Caco-2 (cell line): ENCODE results near the gene PGM2L1. TPM values are rescaled to one million over a fixed set of nuclear protein-coding genes. Genes with fewer than 3 reads are reported as not detected.

ENCODE experiments used
- BruUV-seq: library from RNA; stranded (reverse); fragments of 400-500 nt; replicated peaks from 2 replicates; lab custom pipeline; 2021; lab: Mats Ljungman, UMichigan
- CTCF ChIA-PET: fragments of 300-600 bp; sonication (Branson Sonifier 250); formaldehyde crosslinking; loops from one replicate; lab custom pipeline; 2022; ENCODE audit warnings: antibody characterized with exemption; lab: Charles Lee
- POLR2A ChIA-PET: fragments of 300-600 bp; sonication (Branson Sonifier 250); formaldehyde crosslinking; loops from one replicate; lab custom pipeline; 2022; ENCODE audit warnings: antibody characterized with exemption; lab: Charles Lee
- DNase-seq, 2 experiments: peaks; one replicate each; pipeline versions ENCODE4 v3.0.0 to v3.0.0-alpha.2; 2020 to 2022
- H3K27me3 ChIP-seq: replicated peaks from 2 replicates; pipeline ENCODE4 v1.6.0; 2011; ENCODE audit warnings: low read length; ENCODE audit not compliant: control insufficient read depth, insufficient read depth
- H3K36me3 ChIP-seq: 2 replicates; pipeline ENCODE4 v1.5.1; 2011; ENCODE audit warnings: low read length; ENCODE audit not compliant: control insufficient read depth, insufficient read depth
- H3K4me1 ChIP-seq: fragments of 250-450 bp; sonication (Bioruptor Pico); 2 replicates; pipeline ENCODE4 v1.5.1; 2020; ENCODE audit warnings: mild to moderate bottlenecking
- H3K4me3 ChIP-seq: 2 replicates; pipeline ENCODE4 v1.5.1; 2011; ENCODE audit warnings: low read depth, mild to moderate bottlenecking, control low read depth, low read length
- H3K9me3 ChIP-seq: fragments of 250-450 bp; sonication (Bioruptor Pico); 2 replicates; pipeline ENCODE4 v1.5.1; 2020; ENCODE audit warnings: mild to moderate bottlenecking, moderate library complexity
- H3K27ac Mint-ChIP-seq: one replicate; pipeline ENCODE4 v1.8.0; 2022; ENCODE audit warnings: mixed read lengths; ENCODE audit not compliant: unreplicated experiment
- H3K27me3 Mint-ChIP-seq: one replicate; pipeline ENCODE4 v1.8.0; 2022; ENCODE audit warnings: mixed read lengths; ENCODE audit not compliant: insufficient read depth, unreplicated experiment
- H3K36me3 Mint-ChIP-seq: one replicate; pipeline ENCODE4 v1.8.0; 2022; ENCODE audit warnings: mild to moderate bottlenecking, mixed read lengths; ENCODE audit not compliant: insufficient read depth, unreplicated experiment
- H3K4me1 Mint-ChIP-seq: one replicate; pipeline ENCODE4 v1.8.0; 2022; ENCODE audit warnings: low read depth, mixed read lengths; ENCODE audit not compliant: unreplicated experiment
- H3K4me3 Mint-ChIP-seq: one replicate; pipeline ENCODE4 v1.8.0; 2022; ENCODE audit warnings: mild to moderate bottlenecking, moderate library complexity, mixed read lengths; ENCODE audit not compliant: unreplicated experiment
- H3K9me3 Mint-ChIP-seq: one replicate; pipeline ENCODE4 v1.8.0; 2022; ENCODE audit warnings: mixed read lengths; ENCODE audit not compliant: unreplicated experiment
- intact Hi-C: fragments of 100-400 bp; cut with micrococcal nuclease; formaldehyde crosslinking; loops from one replicate; pipeline ENCODE4 v1.10.0; 2022; ENCODE audit not compliant: unreplicated experiment
- total RNA-seq: library from RNA; stranded (reverse); gene quantifications from 2 replicates; pipeline ENCODE4 v1.2.3, GENCODE V29; 2022
- TF ChIP-seq, protein P1 (sequence below), 2 experiments: fragments of 200-600 bp in 1 of 2; IDR thresholded peaks; 1 replicate in 1 of 2; 2 replicates in 1 of 2; pipeline versions ENCODE4 v1.5.1 to v1.8.0; 2011 to 2022; ENCODE audit warnings: antibody characterized with exemption in 1 of 2, control low read depth in 1 of 2, inconsistent platforms in 1 of 2, low read depth in 1 of 2, low read length in 1 of 2, mild to moderate bottlenecking in 1 of 2, moderate library complexity in 1 of 2; ENCODE audit not compliant: insufficient read depth in 1 of 2, severe bottlenecking in 1 of 2, unreplicated experiment in 1 of 2

PGM2L1 gene
- total RNA-seq, 1 experiment from 2014 or later = 8.0 TPM

DNA sequence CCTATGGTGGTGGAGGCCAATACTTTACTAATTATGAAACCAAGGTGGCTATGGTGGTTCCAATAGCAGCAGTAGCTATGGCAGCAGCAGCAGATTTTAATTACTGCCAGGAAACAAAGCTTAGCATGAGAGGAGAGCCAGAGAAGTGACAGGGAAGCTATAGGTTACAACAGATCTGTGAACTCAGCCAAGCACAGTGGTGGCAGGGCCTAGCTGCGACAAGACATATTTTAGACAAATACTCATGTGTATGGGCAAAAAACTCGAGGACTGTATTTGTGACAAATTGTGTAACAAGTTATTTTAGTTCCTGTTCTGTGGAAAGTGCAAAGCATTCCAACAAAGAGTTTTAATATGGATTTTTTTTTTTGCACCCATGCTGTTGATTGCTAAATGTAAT lies 42.6 kb downstream of the PGM2L1 start:
- TF ChIP-seq, protein P1, sequence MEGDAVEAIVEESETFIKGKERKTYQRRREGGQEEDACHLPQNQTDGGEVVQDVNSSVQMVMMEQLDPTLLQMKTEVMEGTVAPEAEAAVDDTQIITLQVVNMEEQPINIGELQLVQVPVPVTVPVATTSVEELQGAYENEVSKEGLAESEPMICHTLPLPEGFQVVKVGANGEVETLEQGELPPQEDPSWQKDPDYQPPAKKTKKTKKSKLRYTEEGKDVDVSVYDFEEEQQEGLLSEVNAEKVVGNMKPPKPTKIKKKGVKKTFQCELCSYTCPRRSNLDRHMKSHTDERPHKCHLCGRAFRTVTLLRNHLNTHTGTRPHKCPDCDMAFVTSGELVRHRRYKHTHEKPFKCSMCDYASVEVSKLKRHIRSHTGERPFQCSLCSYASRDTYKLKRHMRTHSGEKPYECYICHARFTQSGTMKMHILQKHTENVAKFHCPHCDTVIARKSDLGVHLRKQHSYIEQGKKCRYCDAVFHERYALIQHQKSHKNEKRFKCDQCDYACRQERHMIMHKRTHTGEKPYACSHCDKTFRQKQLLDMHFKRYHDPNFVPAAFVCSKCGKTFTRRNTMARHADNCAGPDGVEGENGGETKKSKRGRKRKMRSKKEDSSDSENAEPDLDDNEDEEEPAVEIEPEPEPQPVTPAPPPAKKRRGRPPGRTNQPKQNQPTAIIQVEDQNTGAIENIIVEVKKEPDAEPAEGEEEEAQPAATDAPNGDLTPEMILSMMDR (IDR thresholded peaks at IDR 0.05; ENCODE audit: insufficient read depth in 1 of 2, low read depth in 1 of 2, low read length in 1 of 2, severe bottlenecking in 1 of 2, unreplicated experiment in 1 of 2) = no peak
- no TSS peak for BruUV-seq

DNA sequence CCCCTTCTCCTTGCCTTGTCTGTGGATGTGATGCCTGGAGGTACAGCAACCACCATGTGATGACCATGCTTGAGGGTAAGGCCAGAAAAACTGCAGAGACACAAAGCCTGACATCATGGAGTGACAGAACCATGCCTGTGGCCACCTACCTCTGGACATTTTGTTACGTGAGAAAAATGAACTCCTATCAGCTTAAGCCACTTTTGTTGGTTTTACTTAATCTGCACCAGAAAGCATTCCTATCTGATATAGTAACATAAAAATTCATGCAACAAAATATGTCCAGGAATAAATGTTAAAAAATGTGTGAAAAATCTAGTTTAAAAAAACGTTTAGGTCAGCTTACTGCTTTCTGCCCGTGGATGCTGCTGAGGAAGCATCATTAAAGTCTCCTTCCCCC lies 44.2 kb downstream of the PGM2L1 start:
- H3K9me3 Mint-ChIP-seq = no peaks in the 10 kb centered on the region

More for the DNA sequence above, 42.6 kb downstream of the PGM2L1 start:
- no peak overlapping the region for H3K4me3 Mint-ChIP-seq
- ChIA-PET POLR2A (no interaction called here), CTCF (interaction anchor here (0.7 kb wide), 1 partner anchor 359 kb away, joined by 4 read pairs; no protein-coding TSS in a partner anchor)
- H3K27me3 Mint-ChIP-seq = no peaks in the 10 kb centered on the region
- H3K9me3 Mint-ChIP-seq = no peaks in the 10 kb centered on the region
- intact Hi-C loops = no loop called here
- no peaks in the 10 kb centered on the region for H3K36me3 Mint-ChIP-seq
- no peaks in the 10 kb centered on the region for H3K36me3 ChIP-seq
- DNase-seq = no peak
- no peaks in the 10 kb centered on the region for H3K4me1 Mint-ChIP-seq
- H3K27ac Mint-ChIP-seq = no peak overlapping the region
- H3K27me3 ChIP-seq = no peaks in the 10 kb centered on the region
- H3K4me3 ChIP-seq = no peak overlapping the region
- H3K4me1 ChIP-seq = no peaks in the 10 kb centered on the region
- peaks cover 3% of the 10 kb centered on the region for H3K9me3 ChIP-seq

DNA sequence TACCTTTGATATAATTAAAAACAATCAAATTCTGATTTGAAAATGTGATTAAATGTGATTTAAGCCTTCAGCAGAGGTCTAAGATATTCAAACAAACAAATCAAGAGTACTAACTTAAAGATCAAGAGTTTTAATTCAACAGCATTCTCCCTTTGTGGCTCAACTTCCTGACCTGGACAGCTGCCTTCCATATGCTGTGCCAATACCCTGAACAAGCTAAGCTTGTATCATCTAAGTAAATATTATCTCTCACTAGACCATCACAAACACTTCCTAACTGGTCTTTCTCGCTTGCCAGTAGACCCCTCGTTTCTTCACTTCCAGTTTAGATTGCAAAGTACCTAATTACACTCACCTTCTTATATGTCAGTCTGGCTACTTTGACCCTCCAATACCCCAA lies 50.9 kb downstream of the PGM2L1 start:
- BruUV-seq = no TSS peak
- intact Hi-C loops = no loop called here
- DNase-seq = no peak
- H3K4me3 ChIP-seq = no peak overlapping the region
- H3K27me3 ChIP-seq = no peaks in the 10 kb centered on the region
- no peaks in the 10 kb centered on the region for H3K27me3 Mint-ChIP-seq
- ChIA-PET POLR2A (no interaction called here), CTCF (no interaction called here)
- H3K4me1 Mint-ChIP-seq = no peaks in the 10 kb centered on the region
- H3K4me3 Mint-ChIP-seq = no peak overlapping the region
- TF ChIP-seq, protein P1 (IDR thresholded peaks at IDR 0.05; ENCODE audit: insufficient read depth in 1 of 2, low read depth in 1 of 2, low read length in 1 of 2, severe bottlenecking in 1 of 2, unreplicated experiment in 1 of 2) = no peak
- no peaks in the 10 kb centered on the region for H3K36me3 Mint-ChIP-seq
- H3K9me3 Mint-ChIP-seq = no peaks in the 10 kb centered on the region
- H3K27ac Mint-ChIP-seq = no peak overlapping the region
- H3K36me3 ChIP-seq = no peaks in the 10 kb centered on the region
- H3K4me1 ChIP-seq = no peaks in the 10 kb centered on the region
- no peaks in the 10 kb centered on the region; the same call in none of the 2 replicates for H3K9me3 ChIP-seq

More for the DNA sequence above, 44.2 kb downstream of the PGM2L1 start:
- Mint-ChIP-seq H3K4me1 (no peaks in the 10 kb centered on the region), H3K27me3 (no peaks in the 10 kb centered on the region), H3K27ac (no peak overlapping the region), H3K36me3 (no peaks in the 10 kb centered on the region), H3K4me3 (no peak overlapping the region)
- intact Hi-C loops = no loop called here
- H3K36me3 ChIP-seq = no peaks in the 10 kb centered on the region
- H3K27me3 ChIP-seq = no peaks in the 10 kb centered on the region
- ChIA-PET POLR2A (no interaction called here), CTCF (interaction anchor here (0.7 kb wide), 1 partner anchor 390 kb away, joined by 4 read pairs; no protein-coding TSS in a partner anchor)
- H3K9me3 ChIP-seq = no peaks in the 10 kb centered on the region; the same call in none of the 2 replicates
- BruUV-seq = no TSS peak
- DNase-seq = no peak
- H3K4me3 ChIP-seq = no peak overlapping the region
- no peaks in the 10 kb centered on the region for H3K4me1 ChIP-seq
- TF ChIP-seq, protein P1 (IDR thresholded peaks at IDR 0.05; ENCODE audit: insufficient read depth in 1 of 2, low read depth in 1 of 2, low read length in 1 of 2, severe bottlenecking in 1 of 2, unreplicated experiment in 1 of 2) = no peak
